Endometrial microvascular endothelial cells (primary cell): ENCODE data around the gene RNF217. TPM values are rescaled to one million over a fixed set of nuclear protein-coding genes. Genes with fewer than 3 reads are reported as not detected.

Source experiments
- in situ Hi-C: cut with HindIII; loops from 2 replicates; pipeline ENCODE4 v1.10.0; 2017; ENCODE audit warnings: low sequenced_read_pairs, low pct_unique_long_range_greater_than_20kb; ENCODE audit errors: inconsistent ontology term
- total RNA-seq: library from RNA; depleted of rRNA; stranded (reverse); fragments of >200 nt; gene quantifications from one replicate; pipeline ENCODE4 v1.2.3, GENCODE V29; 2015; ENCODE audit errors: inconsistent ontology term

The RNF217 gene
- total RNA-seq, 1 donor from 2014 or later = 7.2 TPM

- in situ Hi-C loops = no loop called here
Measured at GRCh38 chr6:125138083-125138482, 175.8 kb downstream of the RNF217 start.

GRCh38 chr6:125140808-125141207 is 178.6 kb downstream of the RNF217 start:
- in situ Hi-C loops = no loop called here

Other genes starting within 250 kb of the RNF217 start
- 2.0 TPM for gene TPD52L1, start 191.3 kb downstream of the RNF217 start, total RNA-seq